Right renal pelvis (tissue), 4 donors: ENCODE results near the gene CTXN2. TPM values are rescaled to one million over a fixed set of nuclear protein-coding genes. Genes with fewer than 3 reads are reported as not detected.

Source experiments
- DNase-seq, 4 donors: peaks; one replicate each; pipeline ENCODE4 v3.0.0-alpha.2; 2013; ENCODE audit warnings: low read depth in 4 of 4, low spot score in 3 of 4, missing footprints in 1 of 4
- polyA plus RNA-seq, 4 donors: library from polyadenylated mRNA; unstranded; fragments of 120-200 nt; gene quantifications; one replicate each; pipeline ENCODE4 v1.2.1, GENCODE V29; 2013; ENCODE audit not compliant: insufficient read length in 4 of 4

CTXN2 gene
- under 1 TPM in 2 of 4 donors, not detected in 2; 0.05 to 0.18 TPM for polyA plus RNA-seq

DNA sequence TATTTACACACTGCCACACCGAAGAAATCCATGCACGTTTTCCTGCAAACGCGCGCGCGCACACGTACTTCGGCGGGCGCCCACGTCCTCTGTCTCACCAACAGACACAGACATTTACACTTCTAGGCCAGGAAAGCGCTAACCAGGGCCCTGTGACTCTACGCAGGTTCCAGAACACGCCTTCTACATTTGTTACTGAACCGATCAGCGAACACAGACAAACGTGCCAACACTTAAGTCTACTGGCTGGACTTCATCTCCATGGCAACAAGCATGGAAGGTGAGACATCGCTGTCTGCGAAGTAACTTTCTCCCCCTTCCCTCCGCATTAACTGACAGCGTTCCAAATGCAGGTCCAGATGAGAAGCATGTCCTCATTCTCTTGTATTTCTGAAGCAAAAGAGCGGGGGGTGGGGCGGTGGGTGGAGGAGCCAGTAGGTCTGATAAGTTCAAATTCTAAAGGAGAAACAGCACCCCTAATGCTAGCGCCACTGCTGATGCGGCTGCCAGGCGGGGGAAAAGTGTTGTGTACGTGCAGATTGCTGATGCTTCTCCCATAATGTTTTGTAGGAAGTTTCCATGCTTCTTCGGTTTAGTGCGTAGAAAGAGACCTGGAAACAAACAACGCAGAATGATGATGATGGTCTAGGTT is at the start of gene CTXN2:
Gene CTXN2, plus strand, starts transcription at position 92 of the 652 bp plus-strand sequence. CDS start 9,636 bp downstream, outside the sequence.
- DNase-seq, result no peak

DNA sequence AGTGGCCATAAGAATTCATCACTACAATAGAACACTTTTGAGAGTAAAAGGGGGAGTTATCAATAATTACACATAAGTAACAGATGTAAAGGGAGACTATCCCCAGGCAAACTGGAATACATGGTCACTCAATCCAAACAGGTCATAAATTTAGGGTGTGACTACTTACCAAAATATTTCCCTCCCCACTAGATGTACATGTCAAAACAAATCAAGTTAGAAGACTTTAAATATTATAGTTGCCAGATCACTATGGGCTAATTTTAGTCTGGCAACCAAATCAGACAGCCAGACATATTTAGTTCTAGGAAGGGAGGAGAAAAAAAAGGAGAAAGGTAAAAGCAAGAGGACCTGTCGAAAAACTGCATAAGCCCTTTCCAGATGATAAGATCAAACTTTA is 47.6 kb upstream of the CTXN2 start:
- no peak for DNase-seq

DNA sequence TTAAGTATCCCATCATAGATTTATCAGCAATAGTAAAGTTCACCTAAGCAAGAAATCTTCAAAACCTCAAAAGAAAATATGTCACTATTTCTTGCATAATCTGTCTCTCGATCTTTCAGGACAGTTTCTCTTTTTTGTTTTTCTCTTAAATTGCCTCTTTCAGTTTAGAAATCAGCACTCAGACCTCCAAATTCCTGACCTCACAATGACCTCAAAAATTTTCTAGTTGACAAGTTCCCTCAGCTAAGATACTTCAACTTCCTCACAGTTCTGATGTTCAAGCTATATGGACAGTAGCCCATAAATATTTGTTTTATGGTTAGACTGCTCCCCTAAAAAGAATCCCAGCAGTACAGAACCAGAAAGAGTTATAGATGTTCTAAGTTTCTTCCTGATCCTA is 46.6 kb upstream of the CTXN2 start:
- peak in 1 of 4 donors; percentile 1 for DNase-seq

DNA sequence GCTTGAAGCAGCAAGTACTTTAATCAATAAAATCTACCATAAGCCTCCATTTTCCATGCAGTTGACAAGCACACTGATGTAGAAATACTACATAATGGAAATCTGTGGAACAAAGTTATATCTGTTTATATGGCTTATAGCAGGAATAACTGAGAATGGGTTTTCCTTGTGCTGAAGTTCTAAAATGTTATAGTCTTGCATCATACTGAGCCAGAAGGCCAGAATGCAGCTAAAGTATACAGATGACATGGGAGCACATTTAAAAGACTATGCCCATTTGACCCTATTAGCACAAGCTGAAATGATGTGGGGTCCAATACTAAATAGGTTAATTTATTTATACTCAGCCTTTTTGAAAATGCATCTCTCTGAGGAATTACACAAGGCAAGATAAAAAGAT is 45.5 kb upstream of the CTXN2 start:
- DNase-seq, result no peak

DNA sequence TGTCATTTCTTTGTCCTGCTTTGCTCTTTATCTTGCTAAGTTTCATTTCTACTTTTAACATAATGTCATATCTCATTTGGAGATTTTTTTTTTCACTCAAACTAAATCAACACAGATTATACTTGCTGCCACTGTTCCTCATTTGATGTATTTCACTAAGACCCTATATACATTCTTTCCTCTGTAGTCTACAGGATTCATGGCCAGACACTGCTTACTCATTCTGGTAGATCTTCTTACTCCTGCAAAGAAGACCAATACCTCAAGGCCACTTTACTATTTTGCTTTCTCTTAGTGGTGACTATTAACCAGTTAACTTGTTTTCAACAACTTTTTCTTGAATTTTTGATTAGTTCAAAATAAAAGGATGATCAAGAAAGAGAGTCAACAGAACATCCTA is 44.1 kb upstream of the CTXN2 start:
- DNase-seq, result no peak

DNA sequence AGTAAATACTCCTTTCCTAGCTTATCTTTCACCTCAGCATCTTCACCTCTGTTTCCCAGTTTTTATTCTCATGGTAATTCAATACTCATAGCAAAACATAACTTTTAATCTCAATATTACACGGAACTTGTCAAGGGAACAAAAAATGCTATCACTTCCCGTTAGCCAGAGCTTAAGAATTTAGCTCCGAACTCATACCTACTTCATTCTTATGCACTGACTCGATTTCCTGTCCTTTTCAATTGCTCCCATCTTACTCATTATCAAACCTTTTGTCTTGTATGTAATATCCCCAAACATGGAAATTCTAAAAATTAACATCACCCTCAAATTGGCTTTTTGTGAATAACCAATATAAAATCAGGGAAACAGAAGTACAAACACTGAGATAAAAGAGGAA is 41.6 kb upstream of the CTXN2 start:
- no peak for DNase-seq

DNA sequence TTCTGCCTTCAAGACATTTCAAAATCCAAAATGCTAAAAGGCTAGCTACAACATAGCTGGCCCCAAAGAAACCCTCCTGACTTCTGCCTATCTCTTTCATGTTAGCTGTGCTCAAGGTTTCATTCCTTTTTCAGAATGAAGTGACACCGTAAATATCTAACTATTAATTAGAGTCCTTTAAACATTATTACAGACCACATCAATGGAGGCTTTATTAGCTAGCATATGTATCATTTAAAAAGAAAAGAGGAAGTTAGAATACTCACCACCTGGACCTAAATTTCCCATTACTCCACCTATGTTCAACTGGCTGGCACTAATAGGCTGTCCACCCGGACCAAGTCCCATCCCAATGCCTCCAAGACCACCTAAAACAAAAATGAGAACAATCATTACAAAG is 37.9 kb upstream of the CTXN2 start:
- DNase-seq, result no peak

DNA sequence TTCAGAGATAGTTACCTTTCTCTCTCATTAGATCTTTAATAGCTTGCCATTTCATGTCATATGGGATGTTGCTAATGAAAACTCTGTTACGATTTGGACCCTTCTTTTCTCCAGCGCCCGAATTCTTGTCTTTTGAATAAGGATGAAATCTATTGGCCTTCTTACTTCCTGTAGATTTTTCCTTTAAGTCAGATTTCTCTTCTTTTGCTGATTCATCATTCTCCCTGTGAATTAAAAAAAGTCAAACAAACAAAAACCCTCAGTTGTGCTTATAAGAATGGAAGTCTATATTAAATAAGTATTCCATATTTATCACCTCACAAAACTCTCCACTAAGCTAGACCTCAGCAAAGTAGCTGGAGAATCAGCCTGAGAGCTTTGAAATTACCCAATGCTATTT is 22.8 kb upstream of the CTXN2 start:
- DNase-seq, result no peak

DNA sequence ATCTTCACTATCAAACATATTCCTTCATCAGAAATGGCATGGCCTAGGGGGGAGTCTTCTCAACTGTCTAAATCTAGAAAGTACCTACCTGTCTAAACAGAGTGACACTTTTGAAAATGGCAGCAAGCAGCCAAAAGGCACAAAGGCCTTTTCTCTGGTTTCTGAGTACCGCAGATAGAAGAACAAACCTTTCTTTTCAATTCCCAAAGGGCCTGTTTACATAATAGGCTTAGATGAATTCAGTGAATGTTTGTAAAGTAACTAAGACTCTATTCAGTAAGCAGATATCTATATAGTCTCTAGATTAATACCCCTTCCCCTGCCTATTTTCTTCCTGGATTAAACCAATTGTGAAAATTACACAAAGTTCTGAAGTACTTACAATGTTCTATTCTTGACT is 20.5 kb upstream of the CTXN2 start:
- no peak for DNase-seq

DNA sequence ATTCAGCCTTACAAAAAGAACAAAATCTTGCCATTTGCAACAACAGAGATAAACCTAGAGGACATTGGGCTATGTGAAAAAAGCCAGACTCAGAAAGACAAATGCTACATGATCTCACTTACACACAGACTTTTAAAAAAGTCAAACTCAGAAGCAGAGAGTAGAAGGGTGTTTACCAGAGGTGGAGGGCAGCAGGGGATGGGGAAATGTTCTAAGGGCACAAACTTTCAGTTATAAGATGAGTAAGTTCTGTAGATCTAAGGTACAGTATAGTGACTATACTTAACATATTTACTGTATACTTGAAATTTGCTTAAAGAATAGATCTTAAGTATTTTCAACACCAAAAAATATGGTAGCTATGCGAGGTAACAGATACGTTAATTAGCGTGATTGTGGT is 16.3 kb upstream of the CTXN2 start:
- DNase-seq, result no peak

DNA sequence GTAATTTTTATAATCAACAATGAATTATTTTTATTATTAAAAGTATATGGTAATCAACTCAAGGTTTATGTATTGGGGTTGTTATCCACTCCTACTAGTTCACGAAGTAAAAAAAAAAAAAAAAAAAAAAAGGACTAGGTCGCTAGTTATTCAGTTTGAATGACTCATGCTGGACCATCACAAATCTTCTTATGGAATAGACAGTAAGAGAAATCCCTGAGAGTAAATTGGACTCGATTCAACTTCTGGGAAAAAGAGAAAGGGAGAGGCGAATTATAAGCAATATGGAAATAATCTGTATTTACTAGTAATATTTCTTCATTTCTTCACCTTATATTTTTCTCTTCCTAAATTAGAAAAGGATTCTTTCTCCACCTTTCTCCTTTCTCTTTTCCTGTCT is 15.4 kb upstream of the CTXN2 start:
- no peak for DNase-seq

DNA sequence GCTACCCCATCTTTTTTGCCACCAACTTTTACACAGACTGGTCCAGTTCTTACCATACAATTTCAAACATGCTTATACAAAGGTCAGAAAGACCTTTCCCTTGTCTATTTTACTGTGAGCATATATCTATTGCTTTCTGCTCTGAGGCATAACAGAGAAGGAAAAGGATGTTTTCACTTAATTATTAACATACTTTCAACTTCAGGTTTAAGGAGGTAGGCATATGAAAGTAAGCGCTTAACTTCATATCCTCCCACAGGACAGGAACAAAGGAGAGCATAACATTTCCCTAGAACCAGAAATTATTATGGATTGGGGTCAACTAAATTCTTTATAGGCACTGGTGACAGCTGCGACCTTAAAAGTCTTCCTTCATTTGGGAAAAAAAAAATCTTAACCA is 14.5 kb upstream of the CTXN2 start:
- DNase-seq, result peak in 1 of 4 donors; percentile 10

DNA sequence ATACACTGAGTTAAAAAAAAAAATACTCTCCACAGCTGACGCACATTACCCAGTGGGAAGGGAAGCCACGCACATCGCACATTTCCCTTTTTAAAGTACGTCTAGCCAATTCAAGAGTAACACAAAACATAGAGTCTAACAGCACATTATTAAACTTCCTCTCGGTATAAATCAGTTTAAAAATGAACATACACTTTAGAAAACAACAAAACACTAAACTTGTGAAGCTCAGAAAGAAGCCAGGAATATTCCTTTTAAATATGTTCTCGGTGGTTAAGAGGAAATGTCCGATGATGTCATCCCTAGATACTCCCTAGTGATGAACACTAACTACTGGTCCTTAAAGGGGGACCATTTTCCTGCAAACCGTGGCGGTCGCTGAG is 14.1 kb upstream of the CTXN2 start:
- DNase-seq, result peak in 3 of 4 donors; percentile 36 to 53 (median 40)

DNA sequence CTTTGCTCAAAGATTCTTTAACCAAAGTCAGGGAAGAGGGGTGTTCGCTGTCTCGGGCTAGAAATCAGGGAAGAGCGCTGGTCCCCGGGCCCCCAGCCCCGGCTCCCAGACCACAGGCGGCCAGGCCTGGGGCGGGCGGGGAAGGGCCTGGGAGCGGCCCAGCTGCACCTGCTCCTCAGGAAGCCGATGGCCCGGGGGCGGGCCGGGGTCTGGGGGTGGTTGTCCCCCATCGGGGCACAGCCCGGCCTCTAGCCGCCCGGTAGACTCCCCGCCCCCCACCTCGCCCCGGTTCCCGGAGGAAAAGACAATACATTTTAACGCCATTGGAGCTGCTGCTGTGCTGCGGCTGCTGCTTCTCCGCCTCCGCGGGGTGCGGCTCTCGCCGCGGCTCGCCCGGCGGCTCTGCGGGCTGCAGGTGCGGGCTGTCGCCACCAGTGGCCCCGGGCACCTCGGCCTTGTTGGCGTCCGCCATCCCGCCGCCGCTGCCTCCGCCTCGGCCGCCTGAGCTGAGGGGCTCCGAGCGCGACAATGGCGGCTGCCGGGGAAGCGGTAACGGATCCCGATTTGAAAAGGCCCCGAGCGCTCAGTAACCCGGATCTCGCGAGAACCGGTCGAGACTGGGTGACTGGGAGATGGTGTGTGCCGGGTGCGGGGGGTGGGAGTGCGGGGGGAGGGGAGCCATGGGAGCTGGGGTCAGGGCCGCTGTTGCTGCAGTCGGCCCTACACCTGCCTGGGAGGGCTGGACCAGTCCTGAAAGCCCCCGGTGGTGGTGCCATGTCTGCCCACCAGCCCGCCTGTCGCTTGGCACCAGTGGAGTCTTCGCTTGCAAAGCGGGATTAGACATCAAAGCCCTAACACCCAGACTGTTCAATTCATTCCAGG is 13.5 kb upstream of the CTXN2 start, which contains the start of gene MYEF2:
Gene MYEF2, minus strand, starts transcription at position 530 of the 882 bp plus-strand sequence. Its CDS starts 58 bp downstream, at position 472.
- peak; percentile 45 to 75 (median 68) for DNase-seq

DNA sequence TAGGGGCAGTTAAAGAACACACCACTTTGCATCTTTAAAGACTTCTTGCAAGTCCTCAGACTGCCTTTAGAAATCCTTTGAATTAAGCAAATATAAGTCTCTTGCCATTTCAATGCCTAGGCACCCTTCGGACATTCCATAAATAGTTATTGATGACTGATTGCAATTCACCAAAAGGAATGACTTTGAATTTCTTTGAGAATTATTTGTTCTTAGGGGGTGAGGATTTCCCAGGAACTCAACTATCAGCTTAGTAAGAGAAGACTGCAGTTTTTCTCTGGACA is 12.9 kb upstream of the CTXN2 start:
- DNase-seq, result peak in 1 of 4 donors; percentile 9

DNA sequence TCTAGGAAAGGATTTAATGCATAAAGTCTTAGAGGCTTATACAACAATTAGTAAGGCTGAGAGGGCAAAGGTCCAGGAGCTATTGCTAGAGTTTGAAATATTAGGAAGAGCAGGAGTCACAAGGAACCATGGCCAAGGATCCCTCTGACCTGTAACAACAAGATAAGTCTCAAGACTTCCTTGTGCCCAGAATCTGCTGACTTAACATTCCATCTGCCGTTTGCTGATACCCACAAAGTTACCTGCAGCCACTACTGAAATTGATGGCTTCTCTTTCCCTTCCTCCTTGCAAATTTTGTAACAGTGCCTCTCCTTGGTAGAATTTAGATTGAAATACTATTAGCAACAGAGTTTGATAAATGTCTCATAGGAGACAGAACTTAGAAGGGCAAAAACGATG is 8.7 kb upstream of the CTXN2 start:
- DNase-seq, result no peak

DNA sequence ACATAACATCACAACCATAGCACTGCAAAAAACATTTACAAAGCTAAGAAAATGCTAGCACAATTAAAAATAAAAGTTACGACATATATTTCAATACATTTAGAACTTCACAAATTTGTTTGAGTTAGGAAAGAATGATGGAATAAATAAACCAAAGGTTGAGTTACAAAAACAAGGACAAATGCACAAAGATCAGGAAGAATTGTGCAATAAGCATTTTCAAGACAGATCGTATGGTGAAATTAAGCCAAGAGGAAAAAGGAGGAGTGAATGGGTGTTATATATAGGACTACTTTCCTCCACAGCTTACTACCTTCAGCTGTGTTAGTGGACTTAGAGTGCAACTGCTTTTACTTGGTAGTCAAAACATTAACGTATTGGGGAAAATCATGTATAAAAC is 5.9 kb upstream of the CTXN2 start:
- no peak for DNase-seq

DNA sequence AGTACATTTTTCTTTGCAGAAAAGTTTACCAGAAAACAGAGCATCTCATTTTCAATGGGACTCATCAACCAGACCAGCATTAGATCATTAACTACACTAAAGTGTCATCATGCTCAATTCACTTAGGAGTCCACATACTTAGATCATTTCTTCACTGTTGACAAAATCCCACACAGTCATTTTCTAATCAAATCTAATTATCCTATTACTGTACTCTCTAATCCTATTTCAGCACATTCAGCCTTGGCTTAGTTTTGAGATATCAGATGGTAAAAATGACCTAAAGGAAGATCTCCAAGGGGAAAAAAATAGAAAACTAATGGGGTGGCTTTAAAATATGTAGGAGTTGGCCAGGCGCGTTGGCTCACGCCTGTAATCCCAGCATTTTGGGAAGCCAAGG is 5.2 kb upstream of the CTXN2 start:
- DNase-seq, result no peak

DNA sequence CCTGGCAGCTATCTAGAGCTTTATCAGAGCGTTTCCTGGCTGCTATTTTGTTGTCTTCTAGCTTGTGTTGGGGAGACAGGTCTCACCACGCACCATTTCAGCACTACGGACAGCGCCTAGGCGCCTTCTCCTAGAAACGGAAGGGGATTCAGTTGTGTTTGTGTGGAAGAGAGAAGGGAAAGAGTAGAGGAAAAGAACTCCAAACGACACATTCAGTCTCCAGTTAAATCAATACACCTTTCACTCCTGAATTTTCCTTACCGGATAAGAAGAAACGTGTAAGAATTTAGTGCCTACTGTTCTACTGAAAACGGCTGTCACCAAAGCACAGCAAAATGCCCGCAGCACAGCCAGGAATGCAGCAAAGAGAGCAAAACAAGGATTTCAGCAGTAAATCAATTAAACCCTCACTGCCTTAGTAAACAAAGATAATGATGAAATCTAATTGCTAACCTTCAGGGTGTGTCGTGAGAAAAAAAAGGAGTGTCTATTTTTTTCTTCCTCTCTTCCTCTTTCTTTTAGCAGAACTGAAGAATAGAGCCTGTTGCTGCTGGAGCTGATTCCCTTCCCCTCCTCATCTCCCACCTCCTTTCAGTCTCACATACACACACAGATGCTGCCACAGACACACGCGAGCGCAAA is 412 bp upstream of the CTXN2 start:
- DNase-seq, result peak; percentile 84 to 89 (median 86)

DNA sequence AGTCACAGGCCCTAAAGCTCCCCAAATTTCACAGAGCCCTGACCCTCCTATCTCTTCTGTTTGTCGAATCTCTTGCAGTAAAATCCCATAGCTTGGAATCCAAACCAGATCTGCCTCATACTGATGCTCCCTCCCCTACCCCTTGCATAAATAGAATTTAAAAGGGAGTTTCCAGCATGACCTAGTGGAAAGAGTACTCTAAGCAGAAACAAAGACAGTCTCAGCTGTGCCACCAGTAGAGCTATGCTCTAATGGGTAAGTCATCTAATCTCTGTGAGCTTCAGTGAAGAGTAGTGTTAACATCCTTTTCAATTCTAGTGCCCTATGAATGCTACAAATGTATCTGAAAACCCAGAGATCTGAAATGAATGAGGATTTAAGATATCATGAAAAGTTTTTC is 10.6 kb downstream of the CTXN2 start:
- DNase-seq, result no peak

DNA sequence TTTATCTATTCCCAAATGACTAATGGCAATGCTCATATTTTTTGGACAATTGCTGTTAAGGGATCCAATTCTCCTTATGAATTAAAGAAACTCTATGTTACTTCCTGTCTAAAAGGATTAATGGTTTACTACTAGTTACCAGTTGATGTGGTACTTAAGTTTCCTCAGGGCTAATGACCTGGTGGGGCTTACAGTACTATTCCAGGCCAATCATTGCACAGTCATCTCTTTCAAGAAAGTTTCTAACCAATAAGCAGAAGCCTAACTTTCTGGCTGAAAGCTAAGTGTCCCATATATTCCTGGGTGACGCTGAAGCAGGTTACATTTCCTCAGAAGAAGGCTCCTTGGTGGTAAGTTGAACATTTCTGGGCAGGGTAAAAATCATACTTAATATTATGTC is 14.5 kb downstream of the CTXN2 start, which contains the start of gene SLC12A1:
Gene SLC12A1, plus strand, starts transcription at position 322 of the 400 bp plus-strand sequence. CDS start 1,418 bp downstream, outside the sequence.
- no peak for DNase-seq
